Subcutaneous abdominal adipose tissue (tissue), 5 donors: ENCODE results near the gene COPS3.
"Not testable (repeated sequence)": the region's sequence is repeated elsewhere in the genome, so short reads cannot be mapped to it uniquely, and the experiment has no call there.

ENCODE experiments used
- H3K27ac ChIP-seq: one replicate; pipeline ENCODE4 v1.7.0; 2013; ENCODE audit warnings: low read depth, mild to moderate bottlenecking, inconsistent platforms, low read length, moderate library complexity
- H3K27me3 ChIP-seq, 5 donors: one replicate each; pipeline ENCODE4 v1.7.0; 2013; ENCODE audit warnings: low read length in 5 of 5, inconsistent platforms in 1 of 5; ENCODE audit not compliant: control insufficient read depth in 5 of 5, insufficient read depth in 4 of 5
- H3K36me3 ChIP-seq, 5 donors: one replicate each; pipeline ENCODE4 v1.7.0; 2013; ENCODE audit warnings: low read length in 5 of 5; ENCODE audit not compliant: control insufficient read depth in 5 of 5, insufficient read depth in 5 of 5
- H3K4me1 ChIP-seq, 5 donors: one replicate each; pipeline ENCODE4 v1.7.0; 2013; ENCODE audit warnings: low read length in 5 of 5, mild to moderate bottlenecking in 3 of 5, moderate library complexity in 1 of 5; ENCODE audit not compliant: control insufficient read depth in 5 of 5, insufficient read depth in 5 of 5
- H3K4me3 ChIP-seq, 5 donors: one replicate each; pipeline ENCODE4 v1.7.0; 2013; ENCODE audit warnings: low read length in 5 of 5, low read depth in 1 of 5
- H3K9ac ChIP-seq, 5 donors: one replicate each; pipeline ENCODE4 v1.7.0; 2013; ENCODE audit warnings: low read length in 5 of 5, mild to moderate bottlenecking in 4 of 5, moderate library complexity in 3 of 5
- H3K9me3 ChIP-seq, 5 donors: one replicate each; pipeline ENCODE4 v1.7.0; 2013; ENCODE audit warnings: low read length in 5 of 5; ENCODE audit not compliant: control insufficient read depth in 5 of 5
- donor health status: healthy.
- donor health status: healthy.
- donor health status: healthy.
- donor health status: healthy.
- donor health status: healthy.

The COPS3 gene

GRCh38 chr17:17275971-17276370 is 5.1 kb downstream of the COPS3 start:
- no peak overlapping the region for H3K4me3 ChIP-seq
- H3K27me3 ChIP-seq = no peaks in the 10 kb centered on the region
- no peak overlapping the region for H3K27ac ChIP-seq
- H3K36me3 ChIP-seq = peaks cover 7 to 39% (median 20%) of the 10 kb centered on the region in 5 donors
- H3K9me3 ChIP-seq = no peaks in the 10 kb centered on the region
- peak overlapping the region in 1 of 5 donors; percentile 40 for H3K9ac ChIP-seq
- H3K4me1 ChIP-seq = peaks cover 0 to 33% (median 24%) of the 10 kb centered on the region in 5 donors

- H3K27me3 ChIP-seq = no peaks in the 10 kb centered on the region
- H3K36me3 ChIP-seq = peaks cover 26 to 90% (median 57%) of the 10 kb centered on the region in 5 donors
- H3K9me3 ChIP-seq = no peaks in the 10 kb centered on the region
Measured at GRCh38 chr17:17269926-17270773, 10.9 kb downstream of the COPS3 start.

GRCh38 chr17:17264430-17264829 is 16.6 kb downstream of the COPS3 start:
- Histone ChIP-seq H3K9me3 (no peaks in the 10 kb centered on the region), H3K36me3 (peaks cover 41 to 86% (median 63%) of the 10 kb centered on the region in 5 donors), H3K27ac (no peak overlapping the region)

More at GRCh38 chr17:17269926-17270773, 10.9 kb downstream of the COPS3 start:
- Histone ChIP-seq H3K4me3 (no peak overlapping the region), H3K27ac (no peak overlapping the region), H3K4me1 (peaks cover 0 to 5% (median 0%) of the 10 kb centered on the region in 5 donors), H3K9ac (no peak overlapping the region)

GRCh38 chr17:17258998-17259397 is 22.0 kb downstream of the COPS3 start:
- Histone ChIP-seq H3K4me1 (no peaks in the 10 kb centered on the region), H3K36me3 (peaks cover 16 to 85% (median 62%) of the 10 kb centered on the region in 5 donors), H3K27ac (no peak overlapping the region), H3K27me3 (no peaks in the 10 kb centered on the region), H3K9ac (no peak overlapping the region), H3K9me3 (no peaks in the 10 kb centered on the region), H3K4me3 (no peak overlapping the region)

More at GRCh38 chr17:17264430-17264829, 16.6 kb downstream of the COPS3 start:
- no peak overlapping the region for H3K4me3 ChIP-seq
- no peaks in the 10 kb centered on the region for H3K27me3 ChIP-seq
- no peaks in the 10 kb centered on the region for H3K4me1 ChIP-seq
- H3K9ac ChIP-seq = no peak overlapping the region

GRCh38 chr17:17258011-17258410 is 23.0 kb downstream of the COPS3 start:
- Histone ChIP-seq H3K9ac (no peak overlapping the region), H3K9me3 (no peaks in the 10 kb centered on the region), H3K4me3 (no peak overlapping the region), H3K4me1 (no peaks in the 10 kb centered on the region), H3K36me3 (peaks cover 20 to 90% (median 64%) of the 10 kb centered on the region in 5 donors), H3K27me3 (no peaks in the 10 kb centered on the region), H3K27ac (no peak overlapping the region)

- Histone ChIP-seq H3K27ac (no peak overlapping the region), H3K36me3 (peaks cover 15 to 91% (median 68%) of the 10 kb centered on the region in 5 donors), H3K27me3 (no peaks in the 10 kb centered on the region), H3K9me3 (no peaks in the 10 kb centered on the region), H3K9ac (no peak overlapping the region), H3K4me1 (no peaks in the 10 kb centered on the region), H3K4me3 (no peak overlapping the region)
Measured at GRCh38 chr17:17256316-17256715, 24.7 kb downstream of the COPS3 start.

GRCh38 chr17:17255689-17256088 is 25.4 kb downstream of the COPS3 start:
- H3K9me3 ChIP-seq, H3K27ac ChIP-seq, H3K9ac ChIP-seq, H3K4me1 ChIP-seq, H3K4me3 ChIP-seq, H3K27me3 ChIP-seq: not testable (repeated sequence)
- H3K36me3 ChIP-seq = peaks cover 13 to 86% (median 65%) of the 10 kb centered on the region in 5 donors

- no peaks in the 10 kb centered on the region for H3K4me1 ChIP-seq
- H3K36me3 ChIP-seq = peaks cover 10 to 77% (median 52%) of the 10 kb centered on the region in 5 donors
- H3K27ac ChIP-seq = no peak overlapping the region
- no peak overlapping the region for H3K9ac ChIP-seq
- no peaks in the 10 kb centered on the region for H3K27me3 ChIP-seq
- H3K4me3 ChIP-seq = no peak overlapping the region
- no peaks in the 10 kb centered on the region for H3K9me3 ChIP-seq
Measured at GRCh38 chr17:17254036-17254435, 27.0 kb downstream of the COPS3 start.

GRCh38 chr17:17253406-17253805 is 27.6 kb downstream of the COPS3 start:
- peaks cover 15 to 77% (median 51%) of the 10 kb centered on the region in 5 donors for H3K36me3 ChIP-seq
- no peaks in the 10 kb centered on the region for H3K4me1 ChIP-seq
- no peak overlapping the region for H3K4me3 ChIP-seq
- no peak overlapping the region for H3K27ac ChIP-seq
- H3K9ac ChIP-seq = no peak overlapping the region
- H3K27me3 ChIP-seq = no peaks in the 10 kb centered on the region
- H3K9me3 ChIP-seq = no peaks in the 10 kb centered on the region

GRCh38 chr17:17252149-17252661 is 28.8 kb downstream of the COPS3 start:
- Histone ChIP-seq H3K27ac (no peak overlapping the region), H3K4me3 (no peak overlapping the region), H3K36me3 (peaks cover 15 to 78% (median 57%) of the 10 kb centered on the region in 5 donors), H3K9ac (no peak overlapping the region), H3K4me1 (no peaks in the 10 kb centered on the region), H3K27me3 (no peaks in the 10 kb centered on the region), H3K9me3 (no peaks in the 10 kb centered on the region)
